Measurements from ENCODE around the gene PADI3.

Gene PADI3

GRCh38 chr1:17310068-17310640 lies 61.3 kb downstream of the PADI3 start:
- H3K4me3 ChIP-seq (IDR thresholded peaks at IDR 0.05; ENCODE audit: insufficient read depth, low read depth, low read length) = no peak overlapping the region
- H4K20me1 ChIP-seq (ENCODE audit: insufficient read depth) = no peaks in the 10 kb centered on the region
- no peaks in the 10 kb centered on the region for H3K36me3 ChIP-seq (ENCODE audit: insufficient read depth)
- no peak overlapping the region for H3K4me2 ChIP-seq
- TF ChIP-seq CTCF (conservative IDR thresholded peaks at IDR 0.05; ENCODE audit: low read depth, low read length) = no peak
- no peak overlapping the region for H2AFZ ChIP-seq (ENCODE audit: low read depth)
- no peaks in the 10 kb centered on the region for H3K79me2 ChIP-seq (ENCODE audit: insufficient read depth, low read depth)
- peaks cover 53% of the 10 kb centered on the region for H3K27me3 ChIP-seq (ENCODE audit: insufficient read depth, low read depth)
- H3K9ac ChIP-seq = no peak overlapping the region
- H3K4me1 ChIP-seq (ENCODE audit: low read depth, poor library complexity, severe bottlenecking) = no peaks in the 10 kb centered on the region
- H3K27ac ChIP-seq = no peak overlapping the region

- Histone ChIP-seq H4K20me1 (ENCODE audit: insufficient read depth) (no peaks in the 10 kb centered on the region), H3K36me3 (ENCODE audit: insufficient read depth) (no peaks in the 10 kb centered on the region), H3K4me2 (no peak overlapping the region), H2AFZ (ENCODE audit: low read depth) (no peak overlapping the region), H3K4me1 (ENCODE audit: low read depth, poor library complexity, severe bottlenecking) (no peaks in the 10 kb centered on the region), H3K4me3 (IDR thresholded peaks at IDR 0.05; ENCODE audit: insufficient read depth, low read depth, low read length) (no peak overlapping the region), H3K27me3 (ENCODE audit: insufficient read depth, low read depth) (peaks cover 53% of the 10 kb centered on the region), H3K79me2 (ENCODE audit: insufficient read depth, low read depth) (no peaks in the 10 kb centered on the region), H3K27ac (no peak overlapping the region), H3K9ac (no peak overlapping the region)
- TF ChIP-seq CTCF (conservative IDR thresholded peaks at IDR 0.05; ENCODE audit: low read depth, low read length) = no peak
These were observed 64.8 kb downstream of the PADI3 start for GRCh38 chr1:17313530-17314309.

- Histone ChIP-seq H3K36me3 (ENCODE audit: insufficient read depth) (no peaks in the 10 kb centered on the region), H3K27ac (no peak overlapping the region), H3K4me2 (no peak overlapping the region), H3K4me3 (IDR thresholded peaks at IDR 0.05; ENCODE audit: insufficient read depth, low read depth, low read length) (no peak overlapping the region), H2AFZ (ENCODE audit: low read depth) (no peak overlapping the region), H3K79me2 (ENCODE audit: insufficient read depth, low read depth) (no peaks in the 10 kb centered on the region), H3K4me1 (ENCODE audit: low read depth, poor library complexity, severe bottlenecking) (no peaks in the 10 kb centered on the region), H3K27me3 (ENCODE audit: insufficient read depth, low read depth) (peaks cover 57% of the 10 kb centered on the region), H4K20me1 (ENCODE audit: insufficient read depth) (no peaks in the 10 kb centered on the region), H3K9ac (no peak overlapping the region)
- no peak for TF ChIP-seq CTCF (conservative IDR thresholded peaks at IDR 0.05; ENCODE audit: low read depth, low read length)
These were observed 65.6 kb downstream of the PADI3 start for GRCh38 chr1:17314491-17314971.

GRCh38 chr1:17315542-17316130 lies 66.7 kb downstream of the PADI3 start:
- TF ChIP-seq CTCF (conservative IDR thresholded peaks at IDR 0.05; ENCODE audit: low read depth, low read length) = no peak
- Histone ChIP-seq H3K4me2 (no peak overlapping the region), H4K20me1 (ENCODE audit: insufficient read depth) (no peaks in the 10 kb centered on the region), H3K36me3 (ENCODE audit: insufficient read depth) (no peaks in the 10 kb centered on the region), H3K4me3 (IDR thresholded peaks at IDR 0.05; ENCODE audit: insufficient read depth, low read depth, low read length) (no peak overlapping the region), H3K79me2 (ENCODE audit: insufficient read depth, low read depth) (no peaks in the 10 kb centered on the region), H3K27me3 (ENCODE audit: insufficient read depth, low read depth) (peaks cover 58% of the 10 kb centered on the region), H3K27ac (no peak overlapping the region), H3K9ac (no peak overlapping the region), H3K4me1 (ENCODE audit: low read depth, poor library complexity, severe bottlenecking) (no peaks in the 10 kb centered on the region), H2AFZ (ENCODE audit: low read depth) (no peak overlapping the region)
